Endodermal cell (in vitro differentiated cells): ENCODE results near the gene DCAF4L1. TPM values are rescaled to one million over a fixed set of nuclear protein-coding genes. Genes with fewer than 3 reads are reported as not detected.

Experiments
- DNase-seq: peaks from one replicate; pipeline ENCODE4 v3.0.0-alpha.2; 2017
- H3K27ac ChIP-seq: 2 replicates; pipeline ENCODE4 v1.5.1; 2013; ENCODE audit warnings: mild to moderate bottlenecking, low read depth, low read length, moderate library complexity
- H3K27me3 ChIP-seq: 2 replicates; pipeline ENCODE4 v1.6.1; 2013; ENCODE audit warnings: mild to moderate bottlenecking, low read length, moderate library complexity; ENCODE audit not compliant: insufficient read depth, control insufficient read depth, poor library complexity, severe bottlenecking
- H3K36me3 ChIP-seq: 2 replicates; pipeline ENCODE4 v1.7.0; 2013; ENCODE audit warnings: mild to moderate bottlenecking, low read length, moderate library complexity; ENCODE audit not compliant: control insufficient read depth, insufficient read depth
- H3K4me1 ChIP-seq: one replicate; pipeline ENCODE4 v1.7.0; 2013; ENCODE audit warnings: low read length; ENCODE audit not compliant: control insufficient read depth, insufficient read depth
- H3K4me3 ChIP-seq: 2 replicates; pipeline ENCODE4 v1.5.1; 2013; ENCODE audit warnings: mild to moderate bottlenecking, low read length, moderate library complexity
- H3K9ac ChIP-seq: 2 replicates; pipeline ENCODE4 v1.6.1; 2013; ENCODE audit warnings: mild to moderate bottlenecking, low read length, moderate library complexity; ENCODE audit not compliant: poor library complexity, severe bottlenecking; ENCODE audit errors: extremely low read depth
- H3K9me3 ChIP-seq: 2 replicates; pipeline ENCODE4 v1.6.1; 2013; ENCODE audit warnings: mild to moderate bottlenecking, low read length, moderate library complexity; ENCODE audit not compliant: control insufficient read depth
- H3K27ac Mint-ChIP-seq: 2 replicates; pipeline ENCODE4 v1.8.0; 2020; ENCODE audit warnings: mixed read lengths
- H3K27me3 Mint-ChIP-seq: 2 replicates; pipeline ENCODE4 v1.8.0; 2021; ENCODE audit warnings: mild to moderate bottlenecking, mixed read lengths; ENCODE audit not compliant: insufficient read depth
- H3K36me3 Mint-ChIP-seq: 2 replicates; pipeline ENCODE4 v1.8.0; 2020; ENCODE audit warnings: low read depth, mixed read lengths
- H3K4me1 Mint-ChIP-seq: 2 replicates; pipeline ENCODE4 v1.8.0; 2020; ENCODE audit warnings: mixed read lengths
- H3K4me3 Mint-ChIP-seq: 2 replicates; pipeline ENCODE4 v1.8.0; 2020; ENCODE audit warnings: mild to moderate bottlenecking, moderate library complexity, mixed read lengths
- H3K9me3 Mint-ChIP-seq: 2 replicates; pipeline ENCODE4 v1.8.0; 2020; ENCODE audit warnings: mild to moderate bottlenecking, mixed read lengths
- CTCF ChIP-seq: fragments of 200-600 bp; sonication (generic); conservative IDR thresholded peaks from 2 replicates; pipeline ENCODE4 v1.5.0; 2021; ENCODE audit warnings: antibody characterized with exemption, mild to moderate bottlenecking
- WGBS, 2 experiments: methylation state at CpG; one replicate each; pipeline versions ENCODE4 v1.1.5 to v1.1.7; 2013; ENCODE audit warnings: missing lambda C conversion rate in 2 of 2, mixed read lengths in 1 of 2; ENCODE audit not compliant: insufficient coverage in 1 of 2, insufficient read length in 1 of 2; 5-methylcytosine and 5-hydroxymethylcytosine counted together
- long read RNA-seq, 4 experiments: library from polyadenylated mRNA in 2 of 4; library from RNA in 1 of 4; library from capped mRNA in 1 of 4; stranded (forward) in 3 of 4; unstranded in 1 of 4; transcript quantifications; one replicate each; pipeline ENCODE4 v2.0.0, GENCODE V29; 2020 to 2021; ENCODE audit warnings: inconsistent platforms in 1 of 4
- polyA plus RNA-seq, 2 experiments: library from polyadenylated mRNA; stranded (reverse); fragments of 50-300 nt; gene quantifications; one replicate each; pipeline ENCODE4 v1.2.3, GENCODE V29; 2013
- total RNA-seq, 2 donors: library from RNA; stranded (reverse); fragmentation: NEBNext Ultra II Directional in 1 of 2; extraction: Animal tissue kit (Norgen Biotek cat#: 25700) in 1 of 2; gene quantifications; 2 replicates in 1 of 2; 3 replicates in 1 of 2; pipeline ENCODE4 v1.2.1, GENCODE V29; 2021

DCAF4L1 gene, protein sequence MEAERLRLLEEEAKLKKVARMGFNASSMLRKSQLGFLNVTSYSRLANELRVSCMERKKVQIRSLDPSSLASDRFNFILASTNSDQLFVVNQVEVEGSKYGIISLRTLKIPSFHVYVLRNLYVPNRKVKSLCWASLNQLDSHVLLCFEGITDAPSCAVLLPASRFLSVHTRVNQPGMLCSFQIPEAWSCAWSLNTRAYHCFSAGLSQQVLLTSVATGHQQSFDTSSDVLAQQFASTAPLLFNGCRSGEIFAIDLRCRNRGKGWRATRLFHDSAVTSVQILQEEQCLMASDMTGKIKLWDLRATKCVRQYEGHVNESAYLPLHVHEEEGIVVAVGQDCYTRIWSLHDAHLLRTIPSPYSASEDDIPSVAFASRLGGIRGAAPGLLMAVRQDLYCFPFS
- under 1 TPM; 0.15 to 0.18 TPM for total RNA-seq
- polyA plus RNA-seq (2013, experiment 1 of 2), result 0.11 TPM
- polyA plus RNA-seq (2013, experiment 2 of 2), result 0.08 TPM
- long read RNA-seq, experiment 1, result 0 reads
- long read RNA-seq, experiment 2, full-length matches to known transcripts, result 1 of 2 reads
- long read RNA-seq, experiment 2, partial matches to known transcripts, result 0 of 2 reads
- long read RNA-seq, experiment 2, other reads (novel, unspliced or antisense), result 1 of 2 reads
- long read RNA-seq, experiment 3, result 0 reads
- long read RNA-seq, experiment 4, result 0 reads

- Histone ChIP-seq H3K27ac (no peak within 1 kb of the TSS), H3K4me1 (no peaks in the 10 kb centered on the region), H3K9ac (no peak within 1 kb of the TSS), H3K27me3 (no peaks in the 10 kb centered on the region), H3K4me3 (no peak within 1 kb of the TSS), H3K36me3 (no peaks in the 10 kb centered on the region), H3K9me3 (no peaks in the 10 kb centered on the region)
- no peak for DNase-seq
- no peaks in the 10 kb centered on the region for H3K27me3 Mint-ChIP-seq
- no peaks in the 10 kb centered on the region for H3K36me3 Mint-ChIP-seq
- H3K4me1 Mint-ChIP-seq, result no peaks in the 10 kb centered on the region
- no peaks in the 10 kb centered on the region for H3K9me3 Mint-ChIP-seq
- no peak within 1 kb of the TSS for H3K4me3 Mint-ChIP-seq
- TF ChIP-seq CTCF, result no peak
- H3K27ac Mint-ChIP-seq, result no peak within 1 kb of the TSS
- 93 to 100% methylated on average over 7 to 12 of the region's 12 CpGs for WGBS, 2 experiments
These were observed at the start of gene DCAF4L1 for GRCh38 chr4:41981456-41981855. Gene DCAF4L1 (plus strand): TSS chr4:41981756. CDS start chr4:41981793, 37 bp downstream.

GRCh38 chr4:41932988-41933387 lies 48.6 kb upstream of the DCAF4L1 start:
- Mint-ChIP-seq H3K9me3 (no peaks in the 10 kb centered on the region), H3K4me3 (no peak overlapping the region), H3K27ac (no peak overlapping the region), H3K4me1 (peaks cover 20% of the 10 kb centered on the region), H3K27me3 (peaks cover 25% of the 10 kb centered on the region), H3K36me3 (peaks cover 9% of the 10 kb centered on the region)
- Histone ChIP-seq H3K4me3 (no peak overlapping the region), H3K36me3 (no peaks in the 10 kb centered on the region), H3K27ac (no peak overlapping the region), H3K9ac (no peak overlapping the region), H3K9me3 (no peaks in the 10 kb centered on the region), H3K27me3 (peaks cover 10% of the 10 kb centered on the region), H3K4me1 (no peaks in the 10 kb centered on the region)
- DNase-seq, result no peak
- TF ChIP-seq CTCF, result no peak
- WGBS, 2 experiments, result 87 to 92% methylated on average over 3 of the region's 3 CpGs

DNA sequence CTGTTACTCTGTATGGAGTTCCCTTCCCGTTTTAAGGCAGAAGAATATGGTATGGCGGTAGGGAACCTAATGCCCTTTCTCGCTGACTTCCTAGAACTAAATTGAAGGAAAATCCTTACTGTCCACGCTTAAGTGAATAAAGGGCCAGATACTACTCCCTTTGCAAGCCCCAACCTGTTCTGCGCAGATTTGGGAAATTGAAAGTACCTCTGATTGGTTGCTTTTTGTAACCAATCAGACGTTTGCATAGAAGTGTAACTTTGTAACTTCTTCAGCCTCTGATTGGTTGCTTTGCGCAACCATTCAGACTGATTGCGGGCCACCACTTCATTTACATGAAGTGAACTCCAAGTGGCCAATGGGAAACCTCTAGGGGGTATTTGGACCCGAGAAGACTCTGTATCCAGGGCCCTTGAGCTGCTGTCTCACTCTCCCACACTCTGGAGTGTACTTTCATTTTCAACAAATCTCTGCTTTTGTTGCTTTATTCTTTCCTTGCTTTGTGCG lies 47.5 kb upstream of the DCAF4L1 start:
- H3K27me3 ChIP-seq, result peaks cover 10% of the 10 kb centered on the region
- peaks cover 19% of the 10 kb centered on the region for H3K27me3 Mint-ChIP-seq
- no peak overlapping the region for H3K27ac Mint-ChIP-seq
- no peaks in the 10 kb centered on the region for H3K9me3 Mint-ChIP-seq
- H3K4me3 ChIP-seq, result no peak overlapping the region
- H3K9ac ChIP-seq, result no peak overlapping the region
- no peak for DNase-seq
- H3K36me3 Mint-ChIP-seq, result peaks cover 17% of the 10 kb centered on the region
- H3K4me1 Mint-ChIP-seq, result peaks cover 20% of the 10 kb centered on the region
- H3K4me3 Mint-ChIP-seq, result no peak overlapping the region
- H3K9me3 ChIP-seq, result no peaks in the 10 kb centered on the region
- no peak overlapping the region for H3K27ac ChIP-seq
- 91 to 94% methylated on average over 10 of the region's 10 CpGs for WGBS, 2 experiments
- no peaks in the 10 kb centered on the region for H3K4me1 ChIP-seq
- no peak for TF ChIP-seq CTCF
- H3K36me3 ChIP-seq, result peaks cover 8% of the 10 kb centered on the region
